Mammary epithelial cell (primary cell): ENCODE results near the gene ARHGAP4.

Experiments
- CTCF ChIP-seq, 2 donors: IDR thresholded peaks in 1 of 2; conservative IDR thresholded peaks in 1 of 2; 2 replicates each; pipeline ENCODE4 v1.5.1; 2011 to 2012; ENCODE audit warnings: inconsistent platforms in 2 of 2, low read length in 2 of 2, mild to moderate bottlenecking in 2 of 2, control low read depth in 1 of 2, low read depth in 1 of 2; ENCODE audit not compliant: insufficient read depth in 1 of 2; ENCODE audit errors: extremely low read depth in 1 of 2
- EZH2 ChIP-seq: IDR thresholded peaks from 2 replicates; pipeline ENCODE4 v1.6.1; 2012; ENCODE audit warnings: low read length, inconsistent platforms, borderline replicate concordance

DNA sequence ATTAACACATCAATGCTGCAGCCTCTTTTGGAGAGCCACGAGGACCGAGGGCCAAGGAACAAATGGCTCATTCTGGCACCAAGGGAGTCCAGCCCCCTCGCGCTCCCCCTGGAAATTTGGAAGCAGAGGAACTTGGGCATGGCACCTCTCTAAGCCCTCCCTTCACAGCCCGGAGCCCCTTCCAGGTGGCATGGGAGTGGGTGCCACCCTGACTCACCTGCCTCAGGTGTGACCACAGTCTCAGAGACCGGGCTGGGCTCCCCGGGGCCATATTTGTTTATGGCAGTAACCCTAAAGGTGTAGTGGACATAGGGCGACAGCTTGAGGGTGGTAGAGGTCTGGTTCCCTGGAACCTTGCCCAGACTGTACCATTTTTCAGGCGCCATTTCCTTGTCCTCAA, 58.9 kb downstream of the ARHGAP4 start:
- TF ChIP-seq CTCF (conservative IDR thresholded peaks at IDR 0.05 in 1 of 2, IDR thresholded peaks at IDR 0.05 in 1 of 2; ENCODE audit: extremely low read depth in 1 of 2, insufficient read depth in 1 of 2, low read depth in 1 of 2, low read length in 2 of 2) = no peak
- no peak for TF ChIP-seq EZH2
